Smooth muscle cell of the brain vasculature (primary cell): ENCODE data around the gene INCA1.
A peak's percentile ranks its signal among the peaks of the same experiment; 100 is the strongest.

ENCODE experiments used
- DNase-seq: peaks from one replicate; pipeline ENCODE4 v3.0.0-alpha.2; 2012; ENCODE audit warnings: low read depth, low spot score

INCA1 gene

DNA sequence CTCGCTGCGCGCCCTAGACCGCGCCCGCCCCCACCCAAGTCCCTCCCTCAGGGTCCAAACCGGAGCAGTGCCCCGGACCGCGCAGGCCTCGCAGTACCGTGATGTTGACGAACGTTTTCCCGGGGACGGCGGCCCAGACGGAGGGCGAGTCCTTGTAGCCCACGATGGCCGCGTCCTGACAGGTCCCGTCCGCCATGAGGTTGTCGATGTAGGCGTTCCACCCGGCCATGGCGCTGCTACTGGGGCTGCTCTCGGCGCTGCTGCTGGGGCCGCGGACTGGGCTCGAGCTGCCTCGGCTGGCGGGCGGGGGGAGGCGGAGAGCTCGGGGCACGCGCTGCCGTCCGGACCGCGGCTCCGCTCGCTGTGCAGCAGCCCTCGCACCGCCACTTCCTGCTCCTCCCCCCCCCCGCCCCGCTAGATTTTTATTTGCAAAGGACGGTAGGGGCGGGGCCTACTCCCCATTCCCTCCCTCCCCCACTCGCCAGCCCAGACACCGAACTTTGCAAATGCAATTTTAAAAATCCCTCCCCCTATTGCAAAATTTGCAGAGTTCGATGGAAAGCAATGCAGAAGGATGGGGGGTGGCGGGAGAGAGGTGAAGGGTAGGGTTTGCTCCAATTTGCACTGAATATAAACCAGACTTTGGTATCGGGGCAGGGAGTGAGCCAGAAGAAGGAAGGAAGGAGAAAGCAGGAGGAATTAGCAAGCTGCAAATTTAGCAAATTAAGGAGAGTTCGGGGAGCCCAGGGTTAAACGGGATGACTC lies 49.0 kb downstream of the INCA1 start, which contains the start of gene PFN1:
Gene PFN1 (minus strand): TSS at position 365 of the 765 bp plus-strand sequence. CDS start 136 bp downstream, at position 229.
- DNase-seq = peak; percentile 84

DNA sequence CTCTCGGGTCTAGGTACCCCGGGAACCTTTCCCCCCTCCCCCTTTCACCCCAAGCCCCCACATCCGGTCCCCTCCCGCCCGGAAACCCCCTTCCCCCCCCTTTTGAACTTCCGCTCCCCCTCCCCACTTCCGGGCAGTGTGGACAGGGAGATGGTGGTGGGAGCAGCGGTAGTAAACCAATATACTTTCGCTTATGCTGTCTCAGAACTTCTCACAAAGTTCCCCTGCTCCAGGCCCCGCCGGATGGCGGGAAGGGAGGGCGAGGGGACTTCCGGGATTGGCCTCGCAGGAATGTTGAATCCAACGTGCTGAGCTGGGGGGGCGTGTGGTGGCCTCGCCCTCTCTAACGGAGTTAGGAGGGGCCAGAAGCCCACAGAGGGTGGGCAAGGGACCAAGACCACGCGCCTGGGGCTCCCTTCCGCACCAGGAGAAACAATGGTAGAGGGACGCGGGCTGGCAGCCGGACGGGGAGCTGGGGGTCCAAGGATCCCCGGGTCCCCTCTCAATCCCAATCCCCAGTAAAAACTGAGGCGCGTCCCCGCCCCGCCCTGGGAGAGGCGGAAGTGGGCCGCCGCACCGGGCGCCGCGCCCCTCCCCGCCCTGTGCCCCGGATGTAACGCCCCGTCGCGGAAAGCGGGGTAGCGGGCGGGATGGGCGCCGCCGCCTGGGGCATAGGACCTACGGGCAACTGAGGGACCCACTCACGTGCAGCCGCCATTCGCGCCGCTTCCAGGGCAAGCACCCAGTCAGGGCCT lies 49.7 kb downstream of the INCA1 start:
- DNase-seq = no peak

GRCh38 chr17:4947010-4947410 lies 50.3 kb downstream of the INCA1 start:
- no peak for DNase-seq

- DNase-seq = no peak
Observed at GRCh38 chr17:4946312-4946976, 50.9 kb downstream of the INCA1 start.

DNA sequence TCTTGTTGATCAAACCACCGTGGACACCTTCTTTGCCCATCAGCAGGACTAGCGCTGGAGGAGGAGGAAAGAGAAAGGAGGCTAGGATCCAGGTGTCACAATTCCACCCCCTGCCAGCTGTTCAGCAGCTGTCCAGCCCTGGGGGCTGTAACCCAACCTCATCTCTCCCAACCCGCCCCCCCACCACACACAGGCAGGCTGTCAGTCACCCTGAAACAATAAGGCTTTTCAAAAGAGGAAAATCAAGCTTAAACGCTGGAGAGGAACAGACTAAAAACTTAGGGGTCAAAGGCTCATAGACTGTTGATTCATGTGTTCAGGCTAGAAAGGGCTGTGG lies 51.4 kb downstream of the INCA1 start:
- no peak for DNase-seq

- DNase-seq = no peak
Observed at GRCh38 chr17:4945176-4945943, 52.0 kb downstream of the INCA1 start.

- no peak for DNase-seq
Observed at GRCh38 chr17:4944554-4945175, 52.7 kb downstream of the INCA1 start.

GRCh38 chr17:4944163-4944553 lies 53.2 kb downstream of the INCA1 start:
- no peak for DNase-seq

DNA sequence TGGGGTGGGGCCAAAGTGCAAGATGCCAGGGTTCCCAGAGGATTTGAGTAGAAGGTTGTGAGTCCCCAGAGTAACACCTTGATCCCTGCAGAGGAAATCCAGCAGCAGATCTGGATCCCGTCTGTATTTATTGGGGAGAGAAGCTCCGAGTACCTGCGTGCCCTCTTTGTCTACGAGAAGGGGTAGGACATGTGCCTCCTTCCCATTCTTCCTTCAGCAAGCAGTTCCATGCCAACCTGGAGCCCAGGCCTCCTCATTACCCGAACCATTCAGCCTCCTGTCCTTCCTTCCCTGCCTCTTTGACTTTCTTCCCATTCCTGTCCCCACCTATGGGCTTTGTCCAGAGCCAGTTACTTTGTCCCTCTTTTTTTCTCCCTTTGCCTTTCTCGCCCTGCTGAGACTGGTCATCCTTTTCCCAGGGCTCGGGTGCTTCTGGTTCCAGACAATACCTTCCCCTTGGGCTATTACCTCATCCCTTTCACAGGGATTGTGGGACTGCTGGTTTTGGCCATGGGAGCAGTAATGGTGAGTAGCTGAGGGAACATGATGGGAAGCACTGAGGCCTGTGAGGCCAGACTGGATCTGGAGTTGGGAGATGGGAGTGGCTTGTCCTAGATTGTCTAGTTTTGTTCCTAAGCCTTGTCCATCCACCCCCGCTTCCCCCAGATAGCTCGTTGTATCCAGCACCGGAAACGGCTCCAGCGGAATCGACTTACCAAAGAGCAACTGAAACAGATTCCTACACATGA lies 54.4 kb downstream of the INCA1 start:
- DNase-seq = no peak

DNA sequence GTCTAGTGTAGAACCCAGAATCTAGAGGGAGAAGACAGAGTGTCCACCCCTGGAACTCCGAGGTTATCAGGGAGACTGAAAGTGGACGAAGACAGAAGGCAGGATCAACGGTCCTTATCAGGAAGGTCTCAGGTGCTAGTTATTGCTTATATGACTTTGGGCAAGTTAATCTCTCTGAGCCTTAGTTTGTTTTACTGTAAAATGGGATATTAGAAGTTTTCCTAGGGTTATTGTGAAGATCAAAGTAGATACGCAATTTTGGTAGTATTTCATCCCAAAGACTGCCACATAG lies 56.1 kb downstream of the INCA1 start:
- DNase-seq = no peak

DNA sequence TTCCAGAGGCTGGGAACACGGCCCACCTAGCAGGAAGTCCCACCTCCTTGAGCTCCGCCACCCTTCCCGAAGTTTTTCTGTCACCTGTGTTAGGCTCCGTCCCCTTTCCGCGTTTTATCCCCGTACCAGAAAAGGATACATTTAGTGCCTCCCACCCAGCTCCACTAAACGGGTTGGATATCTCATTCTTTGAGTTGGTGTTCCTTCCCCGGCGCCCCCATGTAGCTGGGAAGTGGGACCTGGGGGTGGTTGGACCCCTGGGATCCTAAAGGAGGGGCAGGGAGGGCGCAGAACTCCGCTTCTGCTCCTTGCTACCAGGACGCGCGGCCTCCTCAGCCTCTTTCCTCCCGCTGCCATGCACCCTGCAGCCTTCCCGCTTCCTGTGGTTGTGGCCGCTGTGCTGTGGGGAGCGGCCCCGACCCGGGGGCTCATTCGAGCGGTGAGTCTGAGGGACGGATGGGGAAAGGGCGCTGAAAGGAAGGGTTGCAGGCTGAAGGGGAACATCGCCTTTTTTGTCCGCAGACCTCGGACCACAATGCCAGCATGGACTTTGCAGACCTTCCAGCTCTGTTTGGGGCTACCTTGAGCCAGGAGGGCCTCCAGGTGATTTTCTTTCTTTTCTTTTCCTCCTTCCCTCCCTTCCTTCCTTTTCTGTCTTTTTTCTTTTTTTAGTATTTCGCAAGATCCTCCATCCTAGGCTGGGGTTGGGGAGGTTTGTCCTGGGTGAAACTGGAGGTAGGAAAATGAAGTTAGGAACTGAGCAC lies 56.6 kb downstream of the INCA1 start:
- no peak for DNase-seq

GRCh38 chr17:4939796-4940554 lies 57.3 kb downstream of the INCA1 start, which contains the start of the genes RNF167 and SLC25A11:
TSS of gene RNF167 (plus strand) at chr17:4940268. CDS start at chr17:4940910, 642 bp downstream.
TSS of gene SLC25A11 (minus strand) at chr17:4940046. CDS start at chr17:4939910, 136 bp downstream.
- DNase-seq = peak; percentile 99

DNA sequence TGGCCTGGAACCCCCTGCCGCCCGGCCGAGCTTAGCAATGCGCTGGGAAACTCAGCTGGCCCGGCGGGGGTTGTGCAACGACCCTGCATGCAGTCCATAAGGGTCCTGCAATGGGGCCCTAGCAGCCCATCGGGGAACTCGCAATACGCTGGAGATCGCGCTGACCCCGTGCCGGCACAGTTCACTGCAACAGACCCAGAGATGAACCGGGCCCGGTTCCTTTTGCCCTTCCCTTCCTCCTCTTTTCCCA lies 57.9 kb downstream of the INCA1 start:
- DNase-seq = no peak

DNA sequence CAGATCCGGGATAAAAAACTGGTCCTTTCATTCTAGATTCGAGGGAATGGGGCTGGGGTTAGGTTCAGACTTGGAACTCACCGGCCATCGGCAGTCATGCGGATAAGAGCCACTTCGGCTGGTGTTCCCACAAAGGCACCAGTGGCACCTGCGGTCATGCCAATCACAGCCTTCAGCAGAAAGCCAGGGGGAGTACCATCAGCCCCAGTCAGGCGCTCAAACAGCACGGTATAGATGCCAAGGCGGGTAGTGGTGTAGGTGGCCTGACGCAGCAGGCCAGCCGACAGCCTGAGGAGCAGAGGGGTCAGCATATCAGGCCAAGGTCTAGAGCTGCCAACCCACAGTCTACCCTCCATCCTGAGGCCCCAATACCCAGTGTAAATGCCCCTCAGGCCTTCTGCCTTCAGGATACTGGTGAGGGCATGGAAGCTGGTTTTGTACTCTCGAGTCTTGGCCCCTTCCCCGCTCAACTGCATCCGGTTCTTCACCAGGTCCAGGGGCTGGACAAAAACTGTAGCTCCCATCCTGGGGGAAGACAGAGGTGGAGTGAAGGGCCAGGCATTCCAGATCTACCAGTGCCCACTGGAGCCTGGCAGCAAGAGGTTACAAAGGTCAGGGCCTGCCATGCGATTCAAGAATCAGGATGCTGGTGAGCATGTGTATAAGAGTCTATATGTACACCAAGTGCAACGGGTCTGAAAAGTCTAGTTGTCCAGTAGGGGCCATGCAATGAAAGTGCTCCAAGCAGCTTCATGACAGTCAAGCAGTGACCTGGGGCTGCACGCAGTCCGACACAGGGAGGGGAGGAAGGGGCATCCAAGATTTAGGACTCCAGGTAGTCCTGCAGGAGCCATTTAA lies 58.4 kb downstream of the INCA1 start:
- DNase-seq = no peak
